Gastrocnemius medialis (tissue), 4 donors: ENCODE results near the gene COPS6. TPM values are rescaled to one million over a fixed set of nuclear protein-coding genes. Genes with fewer than 3 reads are reported as not detected.
A peak's percentile ranks its signal among the peaks of the same experiment; 100 is the strongest.
"Not testable (repeated sequence)": the region's sequence is repeated elsewhere in the genome, so short reads cannot be mapped to it uniquely, and the experiment has no call there.

Experiments used
- ATAC-seq, 2 donors: fragments of 150-250 bp; one replicate each; pipeline ENCODE4 v1.9.1; 2016
- DNase-seq, 2 donors: peaks; one replicate each; pipeline ENCODE4 v3.0.0-alpha.2; 2019
- H3K27ac ChIP-seq, 4 donors: fragments of 200-600 bp; sonication (generic); 1 replicate in 1 of 4; 2 replicates in 3 of 4; pipeline ENCODE4 v1.5.1; 2016 to 2018; ENCODE audit warnings: mild to moderate bottlenecking in 2 of 4, moderate library complexity in 1 of 4
- H3K27me3 ChIP-seq, 3 donors: fragments of 200-600 bp; sonication (generic) in 2 of 3; 1 replicate in 1 of 3; 2 replicates in 2 of 3; pipeline versions ENCODE4 v1.5.1 to v1.6.0; 2016 to 2019; ENCODE audit warnings: mild to moderate bottlenecking in 1 of 3, moderate library complexity in 1 of 3
- H3K36me3 ChIP-seq, 2 donors: fragments of 200-600 bp; sonication (generic) in 1 of 2; one replicate each; pipeline ENCODE4 v1.5.1; 2017 to 2018
- H3K4me1 ChIP-seq, 2 donors: fragments of 200-600 bp; sonication (generic) in 1 of 2; one replicate each; pipeline ENCODE4 v1.5.1; 2016 to 2017; ENCODE audit warnings: mild to moderate bottlenecking in 2 of 2
- H3K4me3 ChIP-seq, 4 donors: fragments of 200-600 bp; sonication (generic) in 3 of 4; 1 replicate in 1 of 4; 2 replicates in 3 of 4; pipeline ENCODE4 v1.5.1; 2016 to 2019; ENCODE audit warnings: mild to moderate bottlenecking in 2 of 4
- H3K9me3 ChIP-seq, 3 donors: fragments of 200-600 bp; sonication (generic) in 2 of 3; 1 replicate in 1 of 3; 2 replicates in 2 of 3; pipeline ENCODE4 v1.5.1; 2016 to 2019
- POLR2A ChIP-seq, 2 donors: fragments of 450-650 bp; IDR thresholded peaks; one replicate each; pipeline ENCODE4 v1.6.1; 2017; ENCODE audit warnings: antibody characterized with exemption in 2 of 2, mild to moderate bottlenecking in 2 of 2, moderate library complexity in 2 of 2
- in situ Hi-C, 4 donors: fragments of 200-750 bp; cut with MboI; loops; one replicate each; pipeline versions ENCODE4 v1.15.0 to v1.8.0; 2017; ENCODE audit warnings: low sequenced_read_pairs in 4 of 4
- intact Hi-C: fragments of 100-400 bp; cut with DNase I; formaldehyde crosslinking; loops from one replicate; pipeline ENCODE4 v1.15.1; 2023; ENCODE audit warnings: low total_unique reads
- total RNA-seq, 4 donors: library from RNA; depleted of rRNA; stranded (reverse); fragments of >200 nt; gene quantifications; one replicate each; pipeline versions ENCODE4 v1.1.0 to v1.2.3, GENCODE V29; 2016
- TF ChIP-seq, protein P1 (sequence below), 5 experiments: fragments of 450-650 bp in 3 of 5; fragments of 200-600 bp in 2 of 5; sonication (generic) in 2 of 5; IDR thresholded peaks in 4 of 5; conservative IDR thresholded peaks in 1 of 5; 1 replicate in 4 of 5; 2 replicates in 1 of 5; pipeline ENCODE4 v1.5.1; 2016 to 2019; ENCODE audit warnings: antibody characterized with exemption in 5 of 5, mild to moderate bottlenecking in 3 of 5, moderate library complexity in 3 of 5

The COPS6 gene
- total RNA-seq, 4 donors from 2014 or later, result 32.6 to 57.9 (median 39.4) TPM

DNA sequence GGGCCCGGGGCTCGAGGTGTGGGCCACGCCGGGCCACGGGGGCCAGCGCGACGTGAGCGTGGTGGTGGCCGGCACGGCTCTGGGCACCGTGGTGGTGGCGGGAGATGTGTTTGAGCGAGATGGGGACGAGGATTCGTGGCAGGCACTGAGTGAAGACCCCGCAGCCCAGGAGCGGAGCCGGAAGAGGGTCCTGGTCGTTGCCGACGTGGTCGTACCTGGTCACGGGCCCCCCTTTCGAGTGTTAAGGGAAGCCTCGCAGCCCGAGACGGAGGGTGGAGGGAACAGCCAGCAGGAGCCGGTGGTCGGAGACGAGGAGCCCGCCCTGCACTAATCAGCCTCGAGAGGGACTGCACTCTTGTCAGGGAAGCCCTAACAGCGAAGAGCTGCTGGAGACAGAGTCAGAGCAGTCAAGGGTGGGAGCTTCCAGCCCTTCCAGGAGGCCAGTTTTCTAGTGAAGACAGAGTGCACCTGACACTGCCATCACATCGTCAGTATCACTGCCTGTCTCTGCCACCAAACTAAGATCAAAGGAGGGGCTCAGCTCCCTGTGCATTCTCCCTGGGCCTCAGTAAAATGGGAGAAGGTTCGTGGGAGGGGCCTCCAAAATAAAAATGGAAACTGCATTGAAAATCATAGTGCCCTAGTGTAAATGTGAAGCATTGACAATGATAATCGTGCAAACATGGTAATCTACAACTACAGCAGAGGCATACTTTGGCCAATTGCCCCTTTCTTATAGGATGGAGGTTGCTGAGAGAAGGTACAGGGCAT lies 39.3 kb downstream of the COPS6 start:
- in situ Hi-C loops, result loop anchor here in 2 of 4 donors (10.0 to 25.0 kb wide), 2 partner anchors 133 to 209 kb away; no protein-coding TSS in a partner anchor
- intact Hi-C loops, result loop anchor here (1.0 to 10.0 kb wide), 5 partner anchors 9 to 136 kb away; partner anchors contain the start of genes AP4M1, CNPY4, COPS6 and MCM7
- peaks cover 11 to 22% of the 10 kb centered on the region in 2 donors for H3K4me1 ChIP-seq
- H3K27ac ChIP-seq, result peak overlapping the region; percentile 90 to 96 (median 92)
- no peaks in the 10 kb centered on the region for H3K27me3 ChIP-seq
- no peaks in the 10 kb centered on the region for H3K9me3 ChIP-seq
- DNase-seq (no peak), ATAC-seq (no peak)
- peak overlapping the region; percentile 75 to 94 (median 84) for H3K4me3 ChIP-seq
- no peaks in the 10 kb centered on the region for H3K36me3 ChIP-seq
- TF ChIP-seq, protein P1, sequence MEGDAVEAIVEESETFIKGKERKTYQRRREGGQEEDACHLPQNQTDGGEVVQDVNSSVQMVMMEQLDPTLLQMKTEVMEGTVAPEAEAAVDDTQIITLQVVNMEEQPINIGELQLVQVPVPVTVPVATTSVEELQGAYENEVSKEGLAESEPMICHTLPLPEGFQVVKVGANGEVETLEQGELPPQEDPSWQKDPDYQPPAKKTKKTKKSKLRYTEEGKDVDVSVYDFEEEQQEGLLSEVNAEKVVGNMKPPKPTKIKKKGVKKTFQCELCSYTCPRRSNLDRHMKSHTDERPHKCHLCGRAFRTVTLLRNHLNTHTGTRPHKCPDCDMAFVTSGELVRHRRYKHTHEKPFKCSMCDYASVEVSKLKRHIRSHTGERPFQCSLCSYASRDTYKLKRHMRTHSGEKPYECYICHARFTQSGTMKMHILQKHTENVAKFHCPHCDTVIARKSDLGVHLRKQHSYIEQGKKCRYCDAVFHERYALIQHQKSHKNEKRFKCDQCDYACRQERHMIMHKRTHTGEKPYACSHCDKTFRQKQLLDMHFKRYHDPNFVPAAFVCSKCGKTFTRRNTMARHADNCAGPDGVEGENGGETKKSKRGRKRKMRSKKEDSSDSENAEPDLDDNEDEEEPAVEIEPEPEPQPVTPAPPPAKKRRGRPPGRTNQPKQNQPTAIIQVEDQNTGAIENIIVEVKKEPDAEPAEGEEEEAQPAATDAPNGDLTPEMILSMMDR (IDR thresholded peaks at IDR 0.05 in 4 of 5, conservative IDR thresholded peaks at IDR 0.05 in 1 of 5), result no peak
- no peak for TF ChIP-seq POLR2A (IDR thresholded peaks at IDR 0.05)

DNA sequence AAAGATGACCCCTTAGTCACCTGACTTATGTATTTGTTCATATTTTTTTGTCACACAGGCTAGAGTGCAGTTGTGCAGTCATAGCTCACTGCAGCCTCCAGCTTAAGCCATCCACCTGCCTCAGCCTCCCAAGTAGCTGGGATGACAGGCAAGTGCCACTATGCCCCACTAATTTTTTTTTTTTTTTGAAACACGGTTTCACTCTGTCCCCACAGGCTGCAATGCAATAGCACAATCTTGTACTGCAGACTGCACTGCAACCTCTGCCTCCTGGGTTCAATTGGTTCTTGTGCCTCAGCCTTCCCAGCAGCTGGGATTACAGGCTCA lies 39.8 kb downstream of the COPS6 start:
- Histone ChIP-seq H3K36me3 (no peaks in the 10 kb centered on the region), H3K27ac (no peak overlapping the region), H3K4me1 (peaks cover 11 to 22% of the 10 kb centered on the region in 2 donors), H3K4me3 (no peak overlapping the region), H3K27me3 (no peaks in the 10 kb centered on the region), H3K9me3 (no peaks in the 10 kb centered on the region)
- DNase-seq (no peak), ATAC-seq (no peak)
- no peak for TF ChIP-seq POLR2A (IDR thresholded peaks at IDR 0.05)
- TF ChIP-seq, protein P1 (IDR thresholded peaks at IDR 0.05 in 4 of 5, conservative IDR thresholded peaks at IDR 0.05 in 1 of 5), result no peak
- intact Hi-C loops (loop anchor here (5.0 to 10.0 kb wide), 3 partner anchors 41 to 136 kb away; partner anchors contain the start of genes COPS6 and ZKSCAN1), in situ Hi-C loops (loop anchor here in 2 of 4 donors (10.0 to 25.0 kb wide), 2 partner anchors 134 to 209 kb away; no protein-coding TSS in a partner anchor)

DNA sequence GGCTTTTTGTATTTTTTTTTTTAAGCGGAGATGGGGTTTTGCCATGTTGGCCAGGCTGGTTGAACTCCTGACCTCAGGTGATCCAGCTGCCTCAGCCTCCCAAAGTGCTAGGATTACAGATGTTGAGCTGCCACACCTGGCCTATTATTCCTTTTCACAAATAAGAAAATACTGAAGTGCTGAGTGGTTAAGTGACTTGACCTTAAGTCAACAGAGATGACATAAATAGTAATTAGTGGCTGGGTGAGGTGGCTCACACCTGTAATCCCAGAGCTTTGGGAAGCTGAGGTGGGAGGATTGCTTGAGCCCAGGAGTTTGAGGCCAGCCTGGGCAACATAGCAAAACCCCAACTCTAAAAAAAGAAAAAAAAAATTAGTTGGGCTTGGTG lies 41.4 kb downstream of the COPS6 start:
- H3K4me1 ChIP-seq, result peaks cover 11 to 19% of the 10 kb centered on the region in 2 donors
- H3K27me3 ChIP-seq, ATAC-seq, intact Hi-C loops, H3K9me3 ChIP-seq, DNase-seq, H3K36me3 ChIP-seq, H3K4me3 ChIP-seq, H3K27ac ChIP-seq: not testable (repeated sequence)
- in situ Hi-C loops, result loop anchor here in 2 of 4 donors (10.0 to 25.0 kb wide), 2 partner anchors 145 to 207 kb away; no protein-coding TSS in a partner anchor

DNA sequence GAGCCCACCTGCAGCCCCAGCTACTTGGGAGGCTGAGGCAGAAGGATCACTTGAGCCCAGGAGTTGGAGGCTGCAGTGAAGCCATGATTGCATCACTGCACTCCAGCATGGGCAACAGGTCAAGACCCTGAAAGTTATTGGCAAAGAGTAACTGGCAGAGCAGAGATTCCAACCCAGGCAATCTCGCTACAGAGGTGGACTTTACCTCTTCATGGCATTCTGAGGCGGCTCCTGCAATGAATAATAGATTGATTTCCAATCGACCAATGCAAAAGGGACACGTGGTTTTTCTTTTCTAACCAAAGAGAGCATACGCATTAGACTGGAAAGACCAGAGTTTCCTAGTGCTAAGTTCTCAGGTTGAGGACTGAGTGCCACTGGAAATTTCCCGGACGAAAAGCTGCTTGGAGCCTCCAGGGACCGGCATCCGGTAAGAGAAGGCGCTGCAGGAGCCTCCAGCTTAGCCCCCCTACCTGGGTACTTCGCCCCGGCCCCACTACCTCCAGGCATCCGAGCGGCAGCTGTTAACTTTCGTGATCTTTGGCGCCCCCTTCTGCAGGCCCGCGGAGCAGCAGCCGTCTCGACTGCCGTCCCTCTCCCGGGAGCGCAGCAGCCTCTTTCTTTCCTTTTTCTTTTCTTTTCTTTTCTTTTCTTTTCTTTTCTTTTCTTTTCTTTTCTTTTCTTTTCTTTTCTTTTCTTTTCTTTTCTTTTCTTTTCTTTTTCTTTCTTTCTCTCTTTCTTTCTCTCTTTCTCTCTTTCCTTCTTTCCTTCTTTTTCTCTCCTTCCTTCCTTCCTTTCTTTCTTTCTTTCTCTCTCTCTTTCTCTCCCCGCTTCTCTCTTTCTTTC lies 42.1 kb downstream of the COPS6 start:
- Histone ChIP-seq H3K27me3 (no peaks in the 10 kb centered on the region), H3K9me3 (no peaks in the 10 kb centered on the region), H3K4me1 (peaks cover 7 to 13% of the 10 kb centered on the region in 2 donors), H3K27ac (no peak overlapping the region), H3K36me3 (no peaks in the 10 kb centered on the region), H3K4me3 (peak overlapping the region in 1 of 4 donors; percentile 30)
- peak; percentile 38 to 59 for DNase-seq
- intact Hi-C loops, result no loop called here
- no peak for ATAC-seq
- in situ Hi-C loops, result loop anchor here in 2 of 4 donors (10.0 to 25.0 kb wide), 2 partner anchors 146 to 206 kb away; no protein-coding TSS in a partner anchor
- no peak for TF ChIP-seq POLR2A (IDR thresholded peaks at IDR 0.05)
- TF ChIP-seq, protein P1 (IDR thresholded peaks at IDR 0.05 in 4 of 5, conservative IDR thresholded peaks at IDR 0.05 in 1 of 5), result peak; percentile 62 to 89 (median 81)
